Neuronal stem cell (in vitro differentiated cells): ENCODE measurements around the gene ATP9B.

Source experiments
- DNase-seq: peaks from one replicate; pipeline ENCODE4 v3.0.0-alpha.2; 2013; ENCODE audit warnings: low spot score
- H2AFZ ChIP-seq: one replicate; pipeline ENCODE4 v1.6.1; 2013; ENCODE audit warnings: mild to moderate bottlenecking, low read length, inconsistent platforms
- H2AK5ac ChIP-seq: 2 replicates; pipeline ENCODE4 v1.6.1; 2013; ENCODE audit warnings: low read depth, mild to moderate bottlenecking, inconsistent platforms, low read length, moderate library complexity, mixed read lengths
- H2BK120ac ChIP-seq: 2 replicates; pipeline ENCODE4 v1.6.1; 2013; ENCODE audit warnings: low read depth, mild to moderate bottlenecking, inconsistent platforms, low read length, moderate library complexity, mixed read lengths
- H2BK12ac ChIP-seq: one replicate; pipeline ENCODE4 v1.6.1; 2013; ENCODE audit warnings: low read length, inconsistent platforms
- H2BK15ac ChIP-seq: 2 replicates; pipeline ENCODE4 v1.6.1; 2013; ENCODE audit warnings: mild to moderate bottlenecking, low read length, inconsistent platforms, mixed read lengths
- H2BK5ac ChIP-seq: one replicate; pipeline ENCODE4 v1.6.1; 2013; ENCODE audit warnings: inconsistent platforms, mild to moderate bottlenecking, low read length, moderate library complexity
- H3K14ac ChIP-seq: one replicate; pipeline ENCODE4 v1.6.1; 2013; ENCODE audit warnings: low read length, inconsistent platforms
- H3K18ac ChIP-seq: 2 replicates; pipeline ENCODE4 v1.6.1; 2013; ENCODE audit warnings: low read length, inconsistent platforms
- H3K23ac ChIP-seq: 2 replicates; pipeline ENCODE4 v1.6.1; 2013; ENCODE audit warnings: low read depth, mild to moderate bottlenecking, mixed read lengths, low read length, inconsistent platforms; ENCODE audit not compliant: poor library complexity
- H3K27ac ChIP-seq: replicated peaks from 3 replicates; pipeline ENCODE4 v1.5.1; 2013; ENCODE audit warnings: low read length, inconsistent platforms
- H3K27me3 ChIP-seq, 3 experiments: 2 replicates each; pipeline ENCODE4 v1.6.1; 2013; ENCODE audit warnings: low read length in 3 of 3, mild to moderate bottlenecking in 2 of 3, inconsistent platforms in 1 of 3, low read depth in 1 of 3, mixed read lengths in 1 of 3, moderate library complexity in 1 of 3; ENCODE audit not compliant: control insufficient read depth in 3 of 3, insufficient read depth in 3 of 3
- H3K36me3 ChIP-seq, 2 donors: replicated peaks in 1 of 2; 2 replicates each; pipeline ENCODE4 v1.6.1; 2013; ENCODE audit warnings: low read length in 2 of 2; ENCODE audit not compliant: control insufficient read depth in 2 of 2, insufficient read depth in 2 of 2
- H3K4ac ChIP-seq: 2 replicates; pipeline ENCODE4 v1.6.1; 2013; ENCODE audit warnings: inconsistent platforms, mild to moderate bottlenecking, low read length, moderate library complexity
- H3K4me1 ChIP-seq, 2 donors: 1 replicate in 1 of 2; 2 replicates in 1 of 2; pipeline ENCODE4 v1.6.1; 2013; ENCODE audit warnings: low read length in 2 of 2, low read depth in 1 of 2; ENCODE audit not compliant: control insufficient read depth in 2 of 2, insufficient read depth in 1 of 2
- H3K4me2 ChIP-seq: one replicate; pipeline ENCODE4 v1.6.1; 2013; ENCODE audit warnings: mild to moderate bottlenecking, low read length, inconsistent platforms; ENCODE audit not compliant: insufficient read depth, poor library complexity, severe bottlenecking
- H3K4me3 ChIP-seq, 2 donors: 2 replicates each; pipeline ENCODE4 v1.5.1; 2013; ENCODE audit warnings: low read length in 2 of 2, mild to moderate bottlenecking in 2 of 2, inconsistent platforms in 1 of 2, moderate library complexity in 1 of 2
- H3K79me1 ChIP-seq: one replicate; pipeline ENCODE4 v1.6.1; 2013; ENCODE audit warnings: low read depth, mild to moderate bottlenecking, inconsistent platforms, low read length, moderate library complexity
- H3K9ac ChIP-seq: one replicate; pipeline ENCODE4 v1.6.1; 2013; ENCODE audit warnings: mild to moderate bottlenecking, low read depth, low read length, inconsistent platforms; ENCODE audit not compliant: poor library complexity
- H3K9me3 ChIP-seq, 2 donors: replicated peaks in 1 of 2; 2 replicates each; pipeline versions ENCODE3 to v1.6.1; 2013; ENCODE audit warnings: low read length in 2 of 2, mild to moderate bottlenecking in 2 of 2, inconsistent platforms in 1 of 2, low read depth in 1 of 2, mixed read lengths in 1 of 2, moderate library complexity in 1 of 2; ENCODE audit not compliant: control insufficient read depth in 2 of 2, insufficient read depth in 1 of 2
- H4K8ac ChIP-seq: one replicate; pipeline ENCODE4 v1.6.1; 2013; ENCODE audit warnings: low read depth, mild to moderate bottlenecking, inconsistent platforms, low read length, moderate library complexity
- H4K91ac ChIP-seq: one replicate; pipeline ENCODE4 v1.6.1; 2013; ENCODE audit warnings: low read length, low read depth, mild to moderate bottlenecking, inconsistent platforms; ENCODE audit not compliant: poor library complexity
- WGBS, 2 donors: extraction: QIAGEN DNeasy Blood & Tissue Kit; methylation state at CpG; one replicate each; pipeline ENCODE4 v1.1.7; 2013; ENCODE audit warnings: missing lambda C conversion rate in 2 of 2, mixed read lengths in 1 of 2; ENCODE audit not compliant: insufficient read length in 2 of 2, insufficient replicate concordance in 1 of 2; ENCODE audit errors: extremely low coverage in 2 of 2; 5-methylcytosine and 5-hydroxymethylcytosine counted together

The ATP9B gene

DNA sequence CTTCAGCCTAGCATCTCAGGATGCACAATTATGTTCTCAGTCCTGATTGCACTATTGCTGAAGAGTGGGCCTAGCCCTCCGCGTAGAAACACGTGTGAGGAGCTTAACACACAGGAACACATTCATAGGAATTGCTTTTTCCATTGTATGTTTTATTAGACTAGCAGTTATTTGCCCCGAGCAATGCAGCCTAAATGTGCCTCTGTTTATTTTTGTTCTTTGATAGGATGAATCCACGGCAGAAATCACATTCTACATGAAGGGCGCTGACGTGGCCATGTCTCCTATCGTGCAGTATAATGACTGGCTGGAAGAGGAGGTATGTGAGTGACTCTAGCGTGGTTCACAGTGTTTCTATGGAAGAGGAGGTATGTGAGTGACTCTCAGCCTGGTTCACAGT lies 260.6 kb downstream of the ATP9B start:
- Histone ChIP-seq H3K14ac (no peak overlapping the region), H3K79me1 (no peaks in the 10 kb centered on the region), H3K9ac (no peak overlapping the region), H2BK5ac (no peak overlapping the region), H2BK12ac (no peak overlapping the region), H4K8ac (no peak overlapping the region), H2BK15ac (no peak overlapping the region), H3K27me3 (no peaks in the 10 kb centered on the region), H3K9me3 (peaks cover 0 to 3% of the 10 kb centered on the region in 2 donors), H3K23ac (no peak overlapping the region), H3K36me3 (peaks cover 12 to 31% of the 10 kb centered on the region in 2 donors), H4K91ac (no peak overlapping the region), H3K27ac (no peak overlapping the region), H3K4ac (no peak overlapping the region), H2AFZ (no peak overlapping the region), H2AK5ac (no peak overlapping the region), H3K18ac (no peak overlapping the region), H3K4me2 (no peak overlapping the region), H3K4me3 (no peak overlapping the region), H3K4me1 (peaks cover 4 to 5% of the 10 kb centered on the region in 2 donors), H2BK120ac (no peak overlapping the region)
- no CpG with 5 or more reads among the region's 9 CpGs for WGBS, 2 donors
- no peak for DNase-seq

DNA sequence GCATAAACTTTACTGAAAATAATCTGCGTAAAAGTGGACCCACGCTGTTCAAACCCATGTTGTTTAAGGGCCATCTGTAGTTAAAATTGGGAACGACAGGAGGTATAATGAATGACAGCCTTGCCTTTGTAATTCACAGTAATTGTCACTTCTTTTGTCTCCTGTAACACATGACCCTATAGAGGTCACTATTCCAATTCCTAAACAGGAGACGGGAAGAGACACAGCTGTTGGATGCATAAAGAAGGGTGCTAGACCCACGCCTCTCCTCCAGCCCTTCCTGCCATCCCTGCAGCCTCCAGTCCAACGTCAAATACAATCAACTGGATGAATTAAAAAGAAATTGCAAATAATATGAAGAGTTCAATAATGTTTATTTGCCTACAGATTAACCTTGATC lies 263.5 kb downstream of the ATP9B start:
- DNase-seq, result no peak
- Histone ChIP-seq H3K4me3 (no peak overlapping the region), H3K23ac (no peak overlapping the region), H3K9me3 (peaks cover 0 to under 1% of the 10 kb centered on the region in 2 donors), H3K27me3 (no peaks in the 10 kb centered on the region), H3K79me1 (no peaks in the 10 kb centered on the region), H3K36me3 (peaks cover 17 to 49% of the 10 kb centered on the region in 2 donors), H2BK12ac (no peak overlapping the region), H3K9ac (no peak overlapping the region), H2BK120ac (no peak overlapping the region), H3K27ac (no peak overlapping the region), H4K8ac (no peak overlapping the region), H4K91ac (no peak overlapping the region), H2AK5ac (no peak overlapping the region), H3K4me1 (peaks cover 4 to 5% of the 10 kb centered on the region in 2 donors), H3K18ac (no peak overlapping the region), H3K4ac (no peak overlapping the region), H2BK5ac (no peak overlapping the region), H2BK15ac (no peak overlapping the region), H3K14ac (no peak overlapping the region), H2AFZ (no peak overlapping the region), H3K4me2 (no peak overlapping the region)
- no CpG with 5 or more reads among the region's 6 CpGs for WGBS, 2 donors

DNA sequence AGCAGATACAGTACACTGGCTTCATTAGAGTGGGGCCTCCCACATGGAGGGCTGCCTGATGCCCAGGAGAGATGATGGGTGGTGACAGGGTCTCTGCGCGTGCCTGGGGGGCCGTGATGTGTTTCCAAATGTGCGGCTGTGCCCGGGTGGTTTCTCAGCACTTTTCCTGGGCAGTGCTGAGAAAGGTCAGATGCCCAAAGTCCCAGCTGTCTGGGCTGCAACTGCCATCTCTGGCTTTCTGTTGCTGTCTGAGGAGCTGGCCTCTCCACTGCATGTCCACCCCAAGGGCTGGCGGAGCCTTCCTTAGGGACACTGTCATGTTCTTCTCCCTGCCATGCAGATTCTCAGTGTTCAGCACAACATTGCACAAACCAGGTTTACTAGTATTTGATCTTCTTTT lies 263.9 kb downstream of the ATP9B start:
- H3K23ac ChIP-seq, result no peak overlapping the region
- H3K27ac ChIP-seq, result no peak overlapping the region
- no peak overlapping the region for H2BK12ac ChIP-seq
- WGBS, 2 donors, result no CpG with 5 or more reads among the region's 6 CpGs
- H3K79me1 ChIP-seq, result no peaks in the 10 kb centered on the region
- H3K36me3 ChIP-seq, result peaks cover 17 to 51% of the 10 kb centered on the region in 2 donors
- no peak overlapping the region for H2BK5ac ChIP-seq
- no peak overlapping the region for H3K4me2 ChIP-seq
- no peak overlapping the region for H2AK5ac ChIP-seq
- H3K9me3 ChIP-seq, result no peaks in the 10 kb centered on the region
- H2AFZ ChIP-seq, result no peak overlapping the region
- no peak overlapping the region for H3K9ac ChIP-seq
- no peak for DNase-seq
- no peaks in the 10 kb centered on the region for H3K27me3 ChIP-seq
- H3K4me3 ChIP-seq, result no peak overlapping the region
- peaks cover 4 to 5% of the 10 kb centered on the region in 2 donors for H3K4me1 ChIP-seq
- H3K18ac ChIP-seq, result no peak overlapping the region
- H3K14ac ChIP-seq, result no peak overlapping the region
- H4K91ac ChIP-seq, result no peak overlapping the region
- H2BK120ac ChIP-seq, result no peak overlapping the region
- no peak overlapping the region for H3K4ac ChIP-seq
- no peak overlapping the region for H4K8ac ChIP-seq
- no peak overlapping the region for H2BK15ac ChIP-seq

DNA sequence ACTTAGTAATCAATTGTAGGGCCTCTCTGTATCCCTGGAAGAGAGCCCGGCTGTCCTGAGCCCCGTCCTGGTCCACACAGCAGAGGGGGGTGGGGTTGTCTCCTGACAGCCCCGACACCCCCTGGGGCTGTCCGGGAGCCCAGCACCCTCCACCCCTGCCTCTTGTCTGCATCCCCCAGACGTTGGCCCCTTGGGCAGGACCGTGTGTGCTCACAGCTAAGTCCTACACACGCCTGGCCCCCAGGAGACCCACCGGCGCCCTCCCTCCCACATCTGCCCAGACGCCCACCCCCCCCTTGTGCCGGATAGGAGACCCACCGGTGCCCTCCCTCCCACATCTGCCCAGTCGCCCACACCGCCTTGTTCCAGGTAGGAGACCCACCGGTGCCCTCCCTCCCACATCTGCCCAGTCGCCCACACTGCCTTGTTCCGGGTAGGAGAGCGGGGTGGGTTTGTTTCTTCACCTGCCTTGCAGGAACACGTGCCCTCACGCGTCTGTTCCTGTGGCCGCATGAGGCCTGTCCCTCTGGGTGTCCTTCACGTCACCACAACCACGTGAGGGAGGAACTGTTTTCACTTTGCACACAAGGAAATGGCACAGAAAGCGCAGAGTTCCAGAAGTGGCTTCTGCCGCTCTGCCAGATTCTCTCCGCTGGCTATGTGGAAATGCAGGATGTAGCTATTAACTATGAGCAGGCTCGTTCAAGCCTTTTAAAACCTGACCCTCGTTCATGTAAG lies 265.5 kb downstream of the ATP9B start:
- Histone ChIP-seq H4K91ac (no peak overlapping the region), H3K36me3 (peaks cover 25 to 60% of the 10 kb centered on the region in 2 donors), H3K79me1 (no peaks in the 10 kb centered on the region), H3K14ac (no peak overlapping the region), H3K27ac (no peak overlapping the region), H3K9ac (no peak overlapping the region), H2BK120ac (no peak overlapping the region), H2BK5ac (no peak overlapping the region), H2BK12ac (no peak overlapping the region), H2BK15ac (no peak overlapping the region), H4K8ac (no peak overlapping the region), H2AK5ac (no peak overlapping the region), H3K27me3 (no peaks in the 10 kb centered on the region), H2AFZ (no peak overlapping the region), H3K4me1 (peaks cover 4 to 5% of the 10 kb centered on the region in 2 donors), H3K18ac (no peak overlapping the region), H3K4ac (no peak overlapping the region), H3K9me3 (no peaks in the 10 kb centered on the region), H3K4me2 (no peak overlapping the region), H3K4me3 (no peak overlapping the region), H3K23ac (no peak overlapping the region)
- no CpG with 5 or more reads among the region's 29 CpGs for WGBS, 2 donors
- no peak for DNase-seq
